ENCODE measurements around the gene C1GALT1. TPM values are rescaled to one million over a fixed set of nuclear protein-coding genes. Genes with fewer than 3 reads are reported as not detected.

C1GALT1 gene
- total RNA-seq, 1 experiment from 2014 or later = 54.2 TPM

DNA sequence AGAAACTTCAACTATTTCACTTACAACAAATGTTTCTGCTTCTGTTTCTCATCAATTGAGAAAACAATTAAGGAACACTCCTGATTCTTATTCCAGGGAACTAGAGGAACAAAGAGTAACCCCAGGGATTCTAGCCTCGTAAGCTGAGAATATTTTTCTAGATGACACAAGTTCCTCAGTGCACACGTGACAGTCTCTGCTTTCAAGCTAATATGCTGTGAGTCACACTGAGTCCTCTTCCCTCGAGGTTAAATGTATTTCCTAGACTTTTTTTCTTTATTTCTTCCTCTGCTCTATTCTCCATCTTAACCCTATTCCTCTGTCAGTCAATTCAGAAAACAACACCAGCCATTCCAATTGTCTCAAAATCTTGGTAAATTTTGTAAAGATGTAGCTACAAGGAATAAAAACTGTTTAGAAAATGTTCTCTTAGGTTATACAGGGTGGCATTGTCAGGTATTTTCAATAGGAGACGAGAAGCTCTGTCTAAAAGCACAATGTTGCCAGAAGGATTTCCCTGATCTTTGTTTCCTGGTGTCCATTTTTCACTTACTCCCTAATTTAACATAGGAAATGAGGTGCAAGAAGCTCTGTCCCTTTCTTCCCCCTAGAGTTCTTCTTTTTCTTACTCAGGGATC lies 5.8 kb upstream of the C1GALT1 start:
- H3K4me1 ChIP-seq (replicated peaks; ENCODE audit: insufficient read depth) = peaks cover 47% of the 10 kb centered on the region
- ChIA-PET CTCF (interaction anchor here (1.9 kb wide), 1 partner anchor 62 kb away, joined by 4 read pairs; no protein-coding TSS in a partner anchor), POLR2A (ENCODE audit: unreplicated experiment) (interaction anchor here (0.7 to 1.0 kb wide), 2 partner anchors 77 to 669 kb away, joined by 3 to 7 read pairs; no protein-coding TSS in a partner anchor)
- H3K4me2 ChIP-seq = peak overlapping the region; percentile 57
- H3K9me3 ChIP-seq (ENCODE audit: insufficient read depth, low read depth) = peaks cover 23% of the 10 kb centered on the region
- no peaks in the 10 kb centered on the region for H4K20me1 ChIP-seq (ENCODE audit: insufficient read depth)
- no peaks in the 10 kb centered on the region for H3K79me2 ChIP-seq (ENCODE audit: low read depth)
- H3K4me3 ChIP-seq = peak overlapping the region; percentile 3; the same call in 1 of the 2 replicates
- H3K27ac ChIP-seq = peak overlapping the region; percentile 87
- H3K27me3 ChIP-seq (ENCODE audit: insufficient read depth, low read depth) = no peaks in the 10 kb centered on the region
- peaks cover 32% of the 10 kb centered on the region for H3F3A ChIP-seq (ENCODE audit: insufficient read depth, low read depth)
- no peak for TF ChIP-seq EZH2 (IDR thresholded peaks at IDR 0.05; ENCODE audit: low read depth)
- TF ChIP-seq, protein P1, sequence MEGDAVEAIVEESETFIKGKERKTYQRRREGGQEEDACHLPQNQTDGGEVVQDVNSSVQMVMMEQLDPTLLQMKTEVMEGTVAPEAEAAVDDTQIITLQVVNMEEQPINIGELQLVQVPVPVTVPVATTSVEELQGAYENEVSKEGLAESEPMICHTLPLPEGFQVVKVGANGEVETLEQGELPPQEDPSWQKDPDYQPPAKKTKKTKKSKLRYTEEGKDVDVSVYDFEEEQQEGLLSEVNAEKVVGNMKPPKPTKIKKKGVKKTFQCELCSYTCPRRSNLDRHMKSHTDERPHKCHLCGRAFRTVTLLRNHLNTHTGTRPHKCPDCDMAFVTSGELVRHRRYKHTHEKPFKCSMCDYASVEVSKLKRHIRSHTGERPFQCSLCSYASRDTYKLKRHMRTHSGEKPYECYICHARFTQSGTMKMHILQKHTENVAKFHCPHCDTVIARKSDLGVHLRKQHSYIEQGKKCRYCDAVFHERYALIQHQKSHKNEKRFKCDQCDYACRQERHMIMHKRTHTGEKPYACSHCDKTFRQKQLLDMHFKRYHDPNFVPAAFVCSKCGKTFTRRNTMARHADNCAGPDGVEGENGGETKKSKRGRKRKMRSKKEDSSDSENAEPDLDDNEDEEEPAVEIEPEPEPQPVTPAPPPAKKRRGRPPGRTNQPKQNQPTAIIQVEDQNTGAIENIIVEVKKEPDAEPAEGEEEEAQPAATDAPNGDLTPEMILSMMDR (conservative IDR thresholded peaks at IDR 0.05) = no peak
- H3K36me3 ChIP-seq (ENCODE audit: low read depth) = no peaks in the 10 kb centered on the region
- peak overlapping the region; percentile 8; the same call in 1 of the 2 replicates for H2AFZ ChIP-seq
- no peaks in the 10 kb centered on the region for H3K9me2 ChIP-seq (ENCODE audit: insufficient read depth)
- DNase-seq = peak; percentile 24 to 83
- intact Hi-C loops (cut with micrococcal nuclease; ENCODE audit: unreplicated experiment) = loop anchor here (1.0 to 5.0 kb wide), 2 partner anchors 159 to 240 kb away; no protein-coding TSS in a partner anchor
- TSS peak; percentile 71 for BruUV-seq (replicated peaks)

- peaks cover 47% of the 10 kb centered on the region for H3K4me1 ChIP-seq (replicated peaks; ENCODE audit: insufficient read depth)
- H3K4me3 ChIP-seq = peak overlapping the region; percentile 3; the same call in 1 of the 2 replicates
- H3K79me2 ChIP-seq (ENCODE audit: low read depth) = no peaks in the 10 kb centered on the region
- H3F3A ChIP-seq (ENCODE audit: insufficient read depth, low read depth) = peaks cover 38% of the 10 kb centered on the region
- H4K20me1 ChIP-seq (ENCODE audit: insufficient read depth) = no peaks in the 10 kb centered on the region
- TF ChIP-seq EZH2 (IDR thresholded peaks at IDR 0.05; ENCODE audit: low read depth) = no peak
- TF ChIP-seq, protein P1 (conservative IDR thresholded peaks at IDR 0.05) = no peak
- peaks cover 22% of the 10 kb centered on the region for H3K9me3 ChIP-seq (ENCODE audit: insufficient read depth, low read depth)
- no peaks in the 10 kb centered on the region for H3K9me2 ChIP-seq (ENCODE audit: insufficient read depth)
- ChIA-PET POLR2A (ENCODE audit: unreplicated experiment) (no interaction called here), CTCF (interaction anchor here (1.9 kb wide), 1 partner anchor 62 kb away, joined by 4 read pairs; no protein-coding TSS in a partner anchor)
- H2AFZ ChIP-seq = no peak overlapping the region
- peak overlapping the region; percentile 57 for H3K4me2 ChIP-seq
- no peaks in the 10 kb centered on the region for H3K27me3 ChIP-seq (ENCODE audit: insufficient read depth, low read depth)
- peak overlapping the region; percentile 87 for H3K27ac ChIP-seq
- peak; percentile 14 to 99 for DNase-seq
- intact Hi-C loops (cut with micrococcal nuclease; ENCODE audit: unreplicated experiment) = loop anchor here (1.0 to 5.0 kb wide), 2 partner anchors 160 to 239 kb away; no protein-coding TSS in a partner anchor
- BruUV-seq (replicated peaks) = no TSS peak
- H3K36me3 ChIP-seq (ENCODE audit: low read depth) = no peaks in the 10 kb centered on the region
Observed at GRCh38 chr7:7177044-7177517, 5.3 kb upstream of the C1GALT1 start.

- Histone ChIP-seq H3F3A (ENCODE audit: insufficient read depth, low read depth) (peaks cover 39% of the 10 kb centered on the region), H3K79me2 (ENCODE audit: low read depth) (no peaks in the 10 kb centered on the region; the same call in 1 of the 2 replicates), H3K4me2 (peak overlapping the region; percentile 57), H3K36me3 (ENCODE audit: low read depth) (no peaks in the 10 kb centered on the region), H3K27ac (peak overlapping the region; percentile 87), H3K27me3 (ENCODE audit: insufficient read depth, low read depth) (no peaks in the 10 kb centered on the region), H3K9me2 (ENCODE audit: insufficient read depth) (no peaks in the 10 kb centered on the region), H2AFZ (no peak overlapping the region), H4K20me1 (ENCODE audit: insufficient read depth) (no peaks in the 10 kb centered on the region), H3K4me1 (replicated peaks; ENCODE audit: insufficient read depth) (peaks cover 47% of the 10 kb centered on the region), H3K4me3 (no peak overlapping the region), H3K9me3 (ENCODE audit: insufficient read depth, low read depth) (peaks cover 13% of the 10 kb centered on the region)
- peak; percentile 70 to 85 for DNase-seq
- POLR2A ChIA-PET (ENCODE audit: unreplicated experiment) = interaction anchor here (0.7 kb wide), 1 partner anchor 386 kb away, joined by 6 read pairs; no protein-coding TSS in a partner anchor
- TF ChIP-seq EZH2 (IDR thresholded peaks at IDR 0.05; ENCODE audit: low read depth) = no peak
- TF ChIP-seq, protein P1 (conservative IDR thresholded peaks at IDR 0.05) = no peak
- CTCF ChIA-PET = interaction anchor here (0.6 kb wide), 1 partner anchor 25 kb away, joined by 3 read pairs; no protein-coding TSS in a partner anchor
- intact Hi-C loops (cut with micrococcal nuclease; ENCODE audit: unreplicated experiment) = loop anchor here (1.0 to 5.0 kb wide), 5 partner anchors 75 to 733 kb away; no protein-coding TSS in a partner anchor
- no TSS peak for BruUV-seq (replicated peaks)
Observed at GRCh38 chr7:7178081-7178480, 4.3 kb upstream of the C1GALT1 start.
